Stimulated activated naive CD8-positive, alpha-beta T cell treated with anti-CD3 and anti-CD28 coated beads, Interleukin-15, Interleukin-2, amounts not matched to agents 100 U/mL and 50 U/mL, for 24 hours (primary cell): Measurements from ENCODE around the gene ANGPTL4.
"Not testable (repeated sequence)": the region's sequence is repeated elsewhere in the genome, so short reads cannot be mapped to it uniquely, and the experiment has no call there.

ENCODE experiments used
- ATAC-seq: fragments of 150-1000 bp; cut with Tn5 transposase; one replicate; pipeline ENCODE4 v1.10.0; 2021
- DNase-seq: peaks from one replicate; pipeline ENCODE4 v3.0.0; 2021

Gene ANGPTL4

GRCh38 chr19:8334458-8335342 is 29.3 kb upstream of the ANGPTL4 start:
- peak; percentile 66 for ATAC-seq

GRCh38 chr19:8335343-8336071 is 28.4 kb upstream of the ANGPTL4 start:
- peak; percentile 49 for ATAC-seq
- DNase-seq: peak; percentile 46

More at GRCh38 chr19:8334458-8335342, 29.3 kb upstream of the ANGPTL4 start:
- peak; percentile 51 for DNase-seq

- no peak for DNase-seq
- ATAC-seq: no peak
These were observed 27.8 kb upstream of the ANGPTL4 start for GRCh38 chr19:8336072-8336569.

GRCh38 chr19:8336660-8337059 is 27.3 kb upstream of the ANGPTL4 start:
- ATAC-seq (no peak), DNase-seq (no peak)

- no peak for DNase-seq
- ATAC-seq: no peak
These were observed 26.2 kb upstream of the ANGPTL4 start for GRCh38 chr19:8337728-8338127.

- ATAC-seq (no peak), DNase-seq (no peak)
These were observed 25.1 kb upstream of the ANGPTL4 start for GRCh38 chr19:8338835-8339234.

- DNase-seq (no peak), ATAC-seq (no peak)
These were observed 23.4 kb upstream of the ANGPTL4 start for GRCh38 chr19:8340341-8341096.

GRCh38 chr19:8341504-8341903 is 22.5 kb upstream of the ANGPTL4 start:
- not testable (repeated sequence) for ATAC-seq, DNase-seq

GRCh38 chr19:8342316-8342683 is 21.7 kb upstream of the ANGPTL4 start:
- ATAC-seq (no peak), DNase-seq (no peak)

- ATAC-seq (peak; percentile 100), DNase-seq (peak; percentile 97)
These were observed 21.1 kb upstream of the ANGPTL4 start, which contains the start of gene KANK3 for GRCh38 chr19:8342684-8343482. Gene KANK3, minus strand, starts transcription at chr19:8343262. Its CDS starts 5,434 bp downstream, at chr19:8337828.

- DNase-seq (no peak), ATAC-seq (peak; percentile 8)
These were observed 20.5 kb upstream of the ANGPTL4 start for GRCh38 chr19:8343483-8343844.

- not testable (repeated sequence) for ATAC-seq
These were observed 14.2 kb upstream of the ANGPTL4 start for GRCh38 chr19:8349629-8350372.

GRCh38 chr19:8352134-8352827 is 11.7 kb upstream of the ANGPTL4 start:
- ATAC-seq: no peak
- DNase-seq: no peak

More at GRCh38 chr19:8349629-8350372, 14.2 kb upstream of the ANGPTL4 start:
- DNase-seq: not testable (repeated sequence)

GRCh38 chr19:8352845-8353244 is 11.1 kb upstream of the ANGPTL4 start:
- DNase-seq, ATAC-seq: not testable (repeated sequence)

GRCh38 chr19:8355631-8356402 is 8.1 kb upstream of the ANGPTL4 start:
- ATAC-seq (peak; percentile 69), DNase-seq (no peak)

- no peak for DNase-seq
- no peak for ATAC-seq
These were observed 6.9 kb upstream of the ANGPTL4 start for GRCh38 chr19:8357007-8357521.

- no peak for DNase-seq
- no peak for ATAC-seq
These were observed 5.0 kb upstream of the ANGPTL4 start for GRCh38 chr19:8358948-8359347.

GRCh38 chr19:8360196-8360595 is 3.8 kb upstream of the ANGPTL4 start:
- DNase-seq (no peak), ATAC-seq (no peak)
